ENCODE data around the gene IRF8. TPM values are rescaled to one million over a fixed set of nuclear protein-coding genes. Genes with fewer than 3 reads are reported as not detected.
A peak's percentile ranks its signal among the peaks of the same experiment; 100 is the strongest.
"Not testable (repeated sequence)": the region's sequence is repeated elsewhere in the genome, so short reads cannot be mapped to it uniquely, and the experiment has no call there.

Gene IRF8
- total RNA-seq, 1 experiment from 2014 or later = not detected

DNA sequence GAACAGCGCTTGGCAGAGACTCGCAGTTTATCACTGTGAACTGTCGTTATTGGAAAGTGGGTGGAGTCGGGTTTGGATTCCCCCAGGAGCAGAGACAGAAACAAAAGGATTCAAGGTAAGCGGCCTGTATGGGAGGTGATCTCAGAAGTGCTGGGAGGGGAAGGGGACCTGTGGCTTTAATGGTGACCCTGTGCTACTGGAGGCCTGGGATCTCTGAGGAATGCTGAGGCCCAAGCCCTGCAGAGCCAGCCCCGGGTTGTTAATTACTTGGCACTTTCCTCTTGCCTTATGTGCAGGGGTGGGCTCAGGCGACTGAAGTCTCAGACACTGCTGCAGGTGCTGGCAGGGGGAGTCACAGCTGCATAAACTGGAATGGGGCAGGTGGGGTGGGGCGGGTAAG, 27.4 kb downstream of the IRF8 start:
- in situ Hi-C loops (cut with HindIII; ENCODE audit: low sequenced_read_pairs) = no loop called here
- no peak for DNase-seq (ENCODE audit: low spot score)

DNA sequence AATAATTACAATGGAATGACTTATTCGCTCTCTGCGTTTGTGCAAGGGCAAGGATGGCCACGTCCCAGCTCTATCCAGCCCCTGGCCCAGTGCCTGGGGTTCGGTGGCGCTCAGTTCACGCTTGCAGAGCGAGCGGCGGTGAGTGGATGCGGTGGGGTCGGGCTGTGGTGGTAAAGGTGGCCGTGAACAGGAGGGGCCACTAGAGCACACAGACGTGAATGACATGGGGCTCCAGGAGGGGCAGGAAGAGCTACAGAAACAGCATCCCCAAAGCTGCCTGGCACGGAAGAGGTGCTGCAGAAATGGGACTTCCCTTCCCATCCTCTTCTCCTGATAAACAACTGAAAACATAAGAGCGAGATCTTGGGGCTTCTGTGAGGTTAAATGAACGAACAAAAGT, 28.4 kb downstream of the IRF8 start:
- in situ Hi-C loops (cut with HindIII; ENCODE audit: low sequenced_read_pairs) = no loop called here
- DNase-seq (ENCODE audit: low spot score) = no peak

- in situ Hi-C loops (cut with HindIII; ENCODE audit: low sequenced_read_pairs) = no loop called here
These were observed 29.0 kb downstream of the IRF8 start for GRCh38 chr16:85927959-85928358.

GRCh38 chr16:85928401-85928820, 29.4 kb downstream of the IRF8 start:
- in situ Hi-C loops (cut with HindIII; ENCODE audit: low sequenced_read_pairs) = no loop called here

More at GRCh38 chr16:85927959-85928358, 29.0 kb downstream of the IRF8 start:
- DNase-seq (ENCODE audit: low spot score) = no peak

GRCh38 chr16:85929259-85929721, 30.3 kb downstream of the IRF8 start:
- DNase-seq (ENCODE audit: low spot score) = peak; percentile 36
- in situ Hi-C loops (cut with HindIII; ENCODE audit: low sequenced_read_pairs) = no loop called here

More at GRCh38 chr16:85928401-85928820, 29.4 kb downstream of the IRF8 start:
- peak; percentile 41 for DNase-seq (ENCODE audit: low spot score)

- DNase-seq (ENCODE audit: low spot score) = no peak
- in situ Hi-C loops (cut with HindIII; ENCODE audit: low sequenced_read_pairs) = no loop called here
These were observed 31.3 kb downstream of the IRF8 start for GRCh38 chr16:85930301-85930700.

DNA sequence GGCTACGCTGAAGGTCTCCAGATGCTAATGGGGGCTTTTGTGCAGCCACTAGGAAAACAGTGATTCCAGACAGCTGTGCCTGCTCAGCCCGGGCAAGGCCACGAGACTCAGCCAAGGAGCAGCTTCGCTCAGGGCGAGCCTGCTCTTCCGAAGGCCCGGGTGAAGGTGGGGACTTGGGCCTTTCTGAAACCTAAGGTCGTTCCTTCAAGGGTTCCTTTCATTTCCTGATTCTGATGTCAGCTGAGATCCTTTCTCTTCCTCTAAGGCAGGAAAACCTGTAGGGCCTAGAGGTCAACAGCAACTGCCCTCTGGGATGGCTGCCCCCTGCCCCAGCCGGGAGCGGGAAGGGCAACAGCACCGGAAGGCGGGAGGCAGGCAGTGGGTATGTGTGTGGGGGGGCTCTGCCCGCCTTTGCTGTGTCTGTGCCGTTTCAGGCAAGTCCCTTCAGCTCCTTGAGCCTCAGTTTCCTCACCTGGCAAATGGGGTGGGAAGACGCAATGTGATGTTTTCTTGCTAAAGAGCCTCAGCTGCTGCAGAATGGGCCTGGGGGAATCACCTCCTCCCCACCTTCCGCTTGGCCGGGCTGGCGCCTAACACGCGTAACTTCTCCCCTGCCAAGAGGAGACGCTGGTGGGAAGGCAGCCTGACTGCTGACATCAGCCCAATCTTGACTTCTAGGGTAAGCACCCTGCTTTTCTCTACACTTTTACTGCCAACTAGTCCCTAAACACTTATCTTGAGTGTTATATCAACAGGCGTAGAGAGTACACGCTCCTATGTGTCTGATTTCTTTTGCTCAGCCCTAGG, 32.8 kb downstream of the IRF8 start:
- in situ Hi-C loops (cut with HindIII; ENCODE audit: low sequenced_read_pairs) = no loop called here
- no peak for DNase-seq (ENCODE audit: low spot score)

DNA sequence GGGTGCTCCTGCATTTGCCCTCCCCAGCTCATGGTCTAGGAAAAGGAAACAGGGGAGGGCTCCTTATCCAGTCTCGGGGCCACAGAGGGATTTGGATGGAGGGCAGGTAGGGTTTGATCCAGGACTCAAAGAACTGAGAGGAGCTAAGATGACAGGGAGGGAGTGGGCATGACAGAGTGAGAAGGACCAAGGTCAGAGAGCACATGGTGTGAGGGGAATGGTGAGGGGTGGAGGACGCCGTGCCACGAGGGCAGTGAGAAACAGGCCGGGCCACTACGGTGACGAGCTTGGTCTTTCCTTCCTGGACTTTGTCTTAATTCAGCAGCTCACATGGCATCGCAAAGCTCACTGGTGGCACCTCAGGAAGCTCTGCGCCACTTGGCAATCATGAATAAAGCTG, 35.2 kb downstream of the IRF8 start:
- no peak for DNase-seq (ENCODE audit: low spot score)
- in situ Hi-C loops (cut with HindIII; ENCODE audit: low sequenced_read_pairs) = no loop called here

GRCh38 chr16:85935391-85935973, 36.5 kb downstream of the IRF8 start:
- no peak for DNase-seq (ENCODE audit: low spot score)
- in situ Hi-C loops (cut with HindIII; ENCODE audit: low sequenced_read_pairs) = no loop called here

GRCh38 chr16:85935974-85936760, 37.2 kb downstream of the IRF8 start:
- in situ Hi-C loops (cut with HindIII; ENCODE audit: low sequenced_read_pairs) = no loop called here
- no peak for DNase-seq (ENCODE audit: low spot score)

- DNase-seq (ENCODE audit: low spot score) = no peak
- in situ Hi-C loops (cut with HindIII; ENCODE audit: low sequenced_read_pairs) = no loop called here
These were observed 37.9 kb downstream of the IRF8 start for GRCh38 chr16:85936816-85937215.

GRCh38 chr16:85940214-85940613, 41.3 kb downstream of the IRF8 start:
- in situ Hi-C loops (cut with HindIII; ENCODE audit: low sequenced_read_pairs) = no loop called here

GRCh38 chr16:85941863-85942644, 43.1 kb downstream of the IRF8 start:
- in situ Hi-C loops (cut with HindIII; ENCODE audit: low sequenced_read_pairs) = no loop called here
- no peak for DNase-seq (ENCODE audit: low spot score)

More at GRCh38 chr16:85940214-85940613, 41.3 kb downstream of the IRF8 start:
- DNase-seq (ENCODE audit: low spot score) = no peak

DNA sequence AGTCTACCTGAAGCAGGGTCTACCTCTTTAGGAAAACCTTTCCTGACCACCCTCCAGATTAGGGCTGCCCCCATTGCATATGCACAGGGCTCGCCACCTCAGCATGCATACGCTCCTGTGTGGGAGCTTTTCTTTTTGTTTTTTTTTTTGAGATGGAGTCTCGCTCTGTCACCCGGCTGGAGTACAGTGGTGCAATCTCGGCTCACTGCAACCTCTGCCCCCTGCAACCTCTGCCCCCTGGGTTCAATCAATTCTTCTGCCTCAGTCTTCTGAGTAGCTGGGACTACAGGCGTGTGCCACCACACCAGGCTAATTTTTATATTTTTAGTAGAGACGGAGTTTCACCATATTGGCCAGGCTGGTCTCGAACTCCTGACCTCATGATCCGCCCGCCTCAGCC, 43.7 kb downstream of the IRF8 start:
- in situ Hi-C loops (cut with HindIII; ENCODE audit: low sequenced_read_pairs); DNase-seq (ENCODE audit: low spot score): not testable (repeated sequence)

DNA sequence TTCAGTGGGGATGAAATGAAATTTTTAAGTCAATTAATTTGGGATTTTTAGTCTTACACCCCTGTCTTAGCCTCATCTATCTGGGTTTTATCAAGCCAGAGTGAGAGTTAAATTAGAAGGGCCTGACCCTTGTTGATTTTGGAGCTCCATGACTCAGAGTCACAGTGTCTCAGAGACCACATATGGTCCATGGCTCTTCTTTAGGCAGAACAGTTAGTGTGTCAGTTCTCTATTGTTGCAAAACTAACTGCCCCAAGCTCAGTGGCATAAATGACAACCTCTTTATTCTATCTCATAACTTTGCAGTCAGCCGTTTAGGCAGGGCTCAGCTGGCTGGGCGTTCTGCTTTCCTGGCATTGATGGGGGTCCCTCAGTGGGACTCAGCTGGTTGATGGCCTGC, 44.7 kb downstream of the IRF8 start:
- no peak for DNase-seq (ENCODE audit: low spot score)
- in situ Hi-C loops (cut with HindIII; ENCODE audit: low sequenced_read_pairs) = no loop called here

DNA sequence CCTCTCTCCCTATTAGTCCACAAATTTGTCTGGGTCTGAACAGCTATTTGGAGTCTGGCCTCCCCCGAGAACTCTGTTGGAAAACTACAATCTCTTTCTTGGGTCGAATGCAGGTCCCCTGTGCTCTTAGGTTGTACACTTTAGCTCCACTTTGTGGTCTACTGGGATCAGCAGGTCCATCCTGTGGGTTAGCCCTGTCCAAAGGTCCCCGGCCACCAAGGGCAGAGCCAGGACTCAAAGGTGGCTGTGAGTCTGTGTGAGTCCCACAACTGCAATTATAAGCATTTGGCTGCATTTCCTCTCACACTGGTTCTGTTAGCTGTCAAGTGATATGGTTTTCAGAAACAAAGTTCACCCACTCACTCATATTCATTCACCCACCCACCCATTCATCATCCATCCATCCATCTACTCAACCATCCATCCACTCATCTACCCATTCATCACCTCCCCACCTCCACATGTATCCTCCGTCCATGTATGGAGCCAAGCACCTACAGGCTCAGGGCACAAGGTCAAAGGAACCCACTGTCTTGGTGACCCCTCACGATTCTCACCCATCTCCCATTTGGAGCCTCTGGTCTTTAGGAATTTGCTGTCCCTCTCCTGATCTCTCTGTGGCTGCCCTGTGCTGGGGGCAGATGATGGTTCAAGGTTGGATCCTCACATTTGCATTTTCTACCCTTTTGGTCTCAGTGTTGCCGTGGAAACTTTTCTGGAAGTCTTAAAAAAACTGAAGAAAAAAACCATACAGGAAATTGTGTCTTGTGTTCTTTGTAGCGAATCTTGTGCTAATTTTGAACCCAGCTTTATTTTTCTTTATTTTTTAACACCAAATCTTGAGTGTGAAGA, 45.8 kb downstream of the IRF8 start:
- no peak for DNase-seq (ENCODE audit: low spot score)
- in situ Hi-C loops (cut with HindIII; ENCODE audit: low sequenced_read_pairs) = no loop called here

- in situ Hi-C loops (cut with HindIII; ENCODE audit: low sequenced_read_pairs) = no loop called here
- peak; percentile 80 for DNase-seq (ENCODE audit: low spot score)
These were observed 46.4 kb downstream of the IRF8 start for GRCh38 chr16:85945424-85945751.

DNA sequence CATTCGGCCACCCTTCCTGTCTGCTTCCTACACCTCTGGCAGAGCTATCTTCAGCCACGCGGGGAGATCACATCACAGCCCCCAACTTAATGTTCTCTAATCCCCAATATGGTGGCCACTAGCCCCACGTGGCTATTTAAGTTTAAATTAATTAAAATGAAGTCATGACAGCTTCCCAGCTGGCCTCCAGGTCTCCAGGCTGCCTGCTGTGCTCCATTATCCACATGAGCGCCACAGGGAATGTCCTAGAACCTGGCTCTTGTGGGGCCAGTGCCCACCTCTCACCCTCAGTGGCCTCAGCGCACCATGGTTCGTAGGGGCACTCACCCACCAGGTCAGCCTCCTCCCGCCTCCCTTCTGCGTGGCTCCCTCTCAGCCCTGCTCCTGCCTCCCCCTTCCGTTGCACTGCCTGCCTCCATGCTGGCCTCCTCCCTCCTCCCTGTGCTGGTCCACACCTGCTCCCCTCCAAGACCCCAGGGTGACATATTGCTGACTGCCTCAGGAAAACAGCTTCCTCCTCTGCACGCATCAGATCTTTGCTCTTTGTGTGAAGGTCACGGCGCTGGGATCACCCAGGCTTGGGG, 47.7 kb downstream of the IRF8 start:
- in situ Hi-C loops (cut with HindIII; ENCODE audit: low sequenced_read_pairs) = no loop called here
- no peak for DNase-seq (ENCODE audit: low spot score)
